Activated naive CD4-positive, alpha-beta T cell treated with anti-CD3 and anti-CD28 coated beads, Interleukin-2, amount 10 ng/mL, durations not matched to agents 7 days and 5 days (primary cell): ENCODE results near the gene SLC4A2.
A peak's percentile ranks its signal among the peaks of the same experiment; 100 is the strongest.

Source experiments
- CTCF ChIA-PET: fragments of 350-600 bp; sonication (Branson Sonifier 250); formaldehyde crosslinking; loops from one replicate; lab custom pipeline; 2021; ENCODE audit warnings: antibody characterized with exemption; lab: Charles Lee
- DNase-seq: peaks from one replicate; pipeline ENCODE4 v3.0.0-alpha.2; 2020
- H3K27ac Mint-ChIP-seq: one replicate; pipeline ENCODE4 v1.8.0; 2021; ENCODE audit warnings: mild to moderate bottlenecking, moderate library complexity, mixed read lengths
- H3K27me3 Mint-ChIP-seq: one replicate; pipeline ENCODE4 v1.8.0; 2021; ENCODE audit warnings: mild to moderate bottlenecking, mixed read lengths
- H3K36me3 Mint-ChIP-seq: one replicate; pipeline ENCODE4 v1.8.0; 2021; ENCODE audit warnings: mixed read lengths
- H3K4me1 Mint-ChIP-seq: one replicate; pipeline ENCODE4 v1.8.0; 2021; ENCODE audit warnings: mixed read lengths
- H3K4me3 Mint-ChIP-seq: one replicate; pipeline ENCODE4 v1.8.0; 2021; ENCODE audit warnings: mild to moderate bottlenecking, moderate library complexity, mixed read lengths
- H3K9me3 Mint-ChIP-seq: one replicate; pipeline ENCODE4 v1.8.0; 2021; ENCODE audit warnings: mixed read lengths

Gene SLC4A2

DNA sequence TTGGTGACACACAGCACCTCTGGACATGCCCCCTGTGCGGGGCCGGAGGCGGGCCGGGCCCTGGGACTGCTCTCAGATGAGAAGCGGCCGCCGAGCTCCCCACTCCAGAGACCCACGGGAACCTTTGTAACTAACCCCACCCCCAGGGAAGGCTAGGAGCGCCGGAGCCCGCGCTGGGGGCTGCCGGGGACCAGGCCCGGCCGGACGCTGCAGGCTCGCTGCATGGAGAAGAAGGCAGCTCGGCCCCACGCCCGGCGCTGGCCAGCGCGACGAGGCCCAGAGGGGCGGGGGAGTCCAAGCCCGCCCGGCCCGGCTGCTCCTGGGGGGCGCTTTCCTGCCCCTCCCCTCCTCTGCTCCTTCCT is 63.4 kb downstream of the SLC4A2 start:
- Mint-ChIP-seq H3K27me3 (peaks cover 12% of the 10 kb centered on the region), H3K4me3 (no peak overlapping the region), H3K27ac (no peak overlapping the region), H3K4me1 (peaks cover 7% of the 10 kb centered on the region), H3K9me3 (no peaks in the 10 kb centered on the region), H3K36me3 (no peaks in the 10 kb centered on the region)
- CTCF ChIA-PET, result interaction anchor here (1.8 to 2.5 kb wide), 3 partner anchors 47 to 230 kb away, joined by 6 to 24 read pairs (median 19); no protein-coding TSS in a partner anchor
- no peak for DNase-seq

GRCh38 chr7:151123158-151123821 is 63.9 kb downstream of the SLC4A2 start:
- Mint-ChIP-seq H3K4me3 (no peak overlapping the region), H3K27ac (peak overlapping the region; percentile 62), H3K27me3 (peaks cover 12% of the 10 kb centered on the region), H3K36me3 (no peaks in the 10 kb centered on the region), H3K4me1 (peaks cover 3% of the 10 kb centered on the region), H3K9me3 (no peaks in the 10 kb centered on the region)
- no peak for DNase-seq
- CTCF ChIA-PET, result interaction anchor here (0.6 to 2.8 kb wide), 25 partner anchors 8 to 248 kb away, joined by 3 to 24 read pairs (median 4); no protein-coding TSS in a partner anchor

DNA sequence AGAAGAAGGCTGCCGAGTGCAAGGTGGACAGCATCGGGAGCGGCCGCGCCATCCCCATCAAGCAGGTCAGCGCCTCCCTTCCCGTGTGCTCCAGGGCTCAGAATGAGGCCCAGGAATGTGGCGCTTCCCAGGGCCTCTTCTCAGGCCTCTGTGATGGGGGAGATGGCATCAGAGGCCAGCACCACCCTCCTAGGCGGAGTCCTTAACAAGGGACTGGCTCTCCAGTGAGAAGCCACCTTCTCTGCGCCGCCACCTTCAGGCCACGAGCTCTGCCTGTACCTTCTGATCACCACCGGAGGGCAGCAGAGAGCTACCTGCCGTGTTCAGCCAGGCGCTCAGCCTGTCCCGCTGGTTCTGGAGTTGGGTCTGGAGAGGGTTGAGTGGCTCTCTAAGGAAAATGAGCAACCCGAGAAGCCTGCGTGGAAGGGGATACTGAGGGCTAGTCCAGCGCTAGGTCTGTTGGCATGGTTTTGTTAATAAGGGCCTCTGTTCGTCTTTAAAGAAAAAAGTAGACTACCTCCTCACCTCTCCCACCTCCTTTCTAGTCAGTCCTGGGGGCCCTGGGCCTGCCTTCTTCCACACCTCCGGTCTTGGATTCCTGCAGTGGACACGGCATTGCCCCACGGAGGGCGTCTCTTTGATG is 64.6 kb downstream of the SLC4A2 start:
- peak; percentile 88 for DNase-seq
- Mint-ChIP-seq H3K9me3 (no peaks in the 10 kb centered on the region), H3K4me3 (no peak overlapping the region), H3K27me3 (peaks cover 12% of the 10 kb centered on the region), H3K27ac (no peak overlapping the region), H3K36me3 (no peaks in the 10 kb centered on the region), H3K4me1 (peaks cover 3% of the 10 kb centered on the region)
- CTCF ChIA-PET, result interaction anchor here (0.6 to 2.8 kb wide), 31 partner anchors 9 to 248 kb away, joined by 3 to 24 read pairs (median 4); no protein-coding TSS in a partner anchor

DNA sequence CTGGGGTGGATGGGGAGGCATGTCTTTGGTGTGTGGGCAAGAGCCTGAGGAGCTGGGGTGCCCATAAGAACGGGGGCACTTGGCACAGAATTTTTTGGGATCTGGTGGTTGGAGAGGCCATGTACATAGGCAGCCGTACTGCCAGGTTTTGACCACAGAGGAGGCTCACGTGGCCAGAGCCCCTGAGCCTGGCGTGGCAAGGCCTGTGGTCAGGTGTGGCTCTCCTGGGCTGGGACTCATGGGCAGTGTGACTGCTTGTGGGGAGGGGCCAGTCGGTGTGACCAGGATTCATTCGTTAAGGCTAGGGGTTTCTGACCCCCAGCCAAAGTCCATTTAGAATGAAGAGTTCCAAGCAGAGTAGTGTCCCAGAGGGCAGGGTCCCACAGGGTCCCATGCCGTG is 65.1 kb downstream of the SLC4A2 start:
- CTCF ChIA-PET, result interaction anchor here (0.6 to 2.8 kb wide), 28 partner anchors 8 to 244 kb away, joined by 3 to 24 read pairs (median 4); no protein-coding TSS in a partner anchor
- no peaks in the 10 kb centered on the region for H3K9me3 Mint-ChIP-seq
- no peaks in the 10 kb centered on the region for H3K36me3 Mint-ChIP-seq

DNA sequence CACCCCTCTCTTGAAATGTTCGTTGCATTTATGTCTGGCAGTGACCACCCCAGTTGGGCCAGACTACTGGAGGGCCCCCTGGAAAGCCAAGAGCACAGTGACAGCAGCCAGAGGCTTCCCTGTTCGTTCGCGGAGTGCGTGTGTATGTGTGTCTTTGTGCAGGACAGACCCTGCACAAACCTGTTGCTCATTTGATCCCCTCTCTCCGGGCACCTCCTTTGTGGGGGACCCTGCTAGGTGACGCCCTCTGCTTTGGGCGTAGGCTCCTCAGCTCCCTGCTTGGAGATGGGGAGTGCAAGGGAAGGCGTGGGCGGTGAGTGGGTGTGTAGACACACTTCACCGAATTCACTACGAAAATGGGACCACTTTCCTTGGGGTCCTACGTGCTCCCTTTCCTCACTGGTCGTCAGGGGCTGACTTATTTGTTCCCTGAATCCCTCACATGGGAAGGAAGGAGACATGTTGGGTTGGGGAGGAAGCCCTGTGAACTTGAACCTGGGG is 65.6 kb downstream of the SLC4A2 start:
- DNase-seq, result no peak
- no peaks in the 10 kb centered on the region for H3K36me3 Mint-ChIP-seq
- H3K4me3 Mint-ChIP-seq, result no peak overlapping the region
- H3K9me3 Mint-ChIP-seq, result no peaks in the 10 kb centered on the region
- H3K27me3 Mint-ChIP-seq, result peaks cover 9% of the 10 kb centered on the region
- H3K27ac Mint-ChIP-seq, result no peak overlapping the region
- H3K4me1 Mint-ChIP-seq, result no peaks in the 10 kb centered on the region
- CTCF ChIA-PET, result interaction anchor here (1.0 to 2.8 kb wide), 10 partner anchors 8 to 180 kb away, joined by 3 to 24 read pairs (median 4); no protein-coding TSS in a partner anchor

More for the DNA sequence above, 65.1 kb downstream of the SLC4A2 start:
- H3K27ac Mint-ChIP-seq, result no peak overlapping the region
- H3K27me3 Mint-ChIP-seq, result peaks cover 9% of the 10 kb centered on the region
- DNase-seq, result no peak
- H3K4me3 Mint-ChIP-seq, result no peak overlapping the region
- no peaks in the 10 kb centered on the region for H3K4me1 Mint-ChIP-seq

DNA sequence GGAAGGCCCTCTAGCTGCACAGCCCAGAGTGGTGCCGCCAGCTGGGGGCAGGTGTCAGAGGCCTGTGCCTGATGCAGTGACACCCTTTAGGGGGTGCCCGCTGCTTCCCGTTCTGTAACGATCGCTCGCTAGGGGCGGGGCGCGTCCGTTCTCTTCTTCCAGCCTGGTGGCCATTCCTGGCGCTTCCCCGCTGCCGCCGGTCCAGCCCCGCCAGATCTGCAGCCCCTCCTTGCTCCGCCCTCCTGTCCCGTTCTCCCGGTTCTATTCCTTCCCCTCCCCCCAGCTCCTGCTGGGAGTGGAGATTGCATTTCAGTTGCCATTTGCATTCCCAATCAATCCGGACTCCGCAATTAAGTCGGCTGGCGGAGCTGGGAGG is 66.1 kb downstream of the SLC4A2 start:
- peaks cover 3% of the 10 kb centered on the region for H3K4me1 Mint-ChIP-seq
- no peak for DNase-seq
- H3K36me3 Mint-ChIP-seq, result no peaks in the 10 kb centered on the region
- H3K27me3 Mint-ChIP-seq, result peaks cover 9% of the 10 kb centered on the region
- no peak overlapping the region for H3K4me3 Mint-ChIP-seq
- no peaks in the 10 kb centered on the region for H3K9me3 Mint-ChIP-seq
- CTCF ChIA-PET, result interaction anchor here (1.6 to 2.8 kb wide), 2 partner anchors 121 to 179 kb away, joined by 5 to 21 read pairs; no protein-coding TSS in a partner anchor
- H3K27ac Mint-ChIP-seq, result no peak overlapping the region

GRCh38 chr7:151125846-151126481 is 66.6 kb downstream of the SLC4A2 start:
- CTCF ChIA-PET, result interaction anchor here (1.6 to 2.8 kb wide), 2 partner anchors 121 to 179 kb away, joined by 5 to 21 read pairs; no protein-coding TSS in a partner anchor
- no peaks in the 10 kb centered on the region for H3K36me3 Mint-ChIP-seq
- no peak overlapping the region for H3K4me3 Mint-ChIP-seq
- H3K27me3 Mint-ChIP-seq, result peaks cover 9% of the 10 kb centered on the region
- H3K4me1 Mint-ChIP-seq, result peaks cover 3% of the 10 kb centered on the region
- no peaks in the 10 kb centered on the region for H3K9me3 Mint-ChIP-seq
- DNase-seq, result no peak
- H3K27ac Mint-ChIP-seq, result no peak overlapping the region
